Measurements from ENCODE around the gene FKBP14. TPM values are rescaled to one million over a fixed set of nuclear protein-coding genes. Genes with fewer than 3 reads are reported as not detected.

Gene FKBP14
- total RNA-seq, 4 donors from 2014 or later = 4.9 to 86.5 (median 11.5) TPM

GRCh38 chr7:29989257-29989995 lies 37.1 kb downstream of the FKBP14 start, which contains the start of gene SCRN1:
Gene SCRN1, minus strand, starts transcription at chr7:29989801. Its CDS starts 20,734 bp downstream, at chr7:29969067.
- intact Hi-C loops (cut with DNase I; ENCODE audit: low total_unique reads) = no loop called here
- no peaks in the 10 kb centered on the region for H3K4me1 ChIP-seq
- no peaks in the 10 kb centered on the region for H3K36me3 ChIP-seq
- TF ChIP-seq CTCF (IDR thresholded peaks at IDR 0.05) (peak in 2 of 4 experiments; percentile 16 to 39), POLR2A (IDR thresholded peaks at IDR 0.05) (peak in 1 of 2 donors; percentile 52)
- DNase-seq = peak; percentile 22 to 58
- peaks cover 0 to 3% of the 10 kb centered on the region in 2 donors for H3K9me3 ChIP-seq
- H3K27ac ChIP-seq = peak within 1 kb of the TSS; percentile 89 to 93
- peak within 1 kb of the TSS; percentile 79 to 88 for H3K4me3 ChIP-seq
- no peaks in the 10 kb centered on the region for H3K27me3 ChIP-seq

GRCh38 chr7:29988424-29989256 lies 37.9 kb downstream of the FKBP14 start:
- peak; percentile 47 to 49 for DNase-seq
- no peaks in the 10 kb centered on the region for H3K4me1 ChIP-seq

GRCh38 chr7:29987811-29988317 lies 38.6 kb downstream of the FKBP14 start:
- intact Hi-C loops (cut with DNase I; ENCODE audit: low total_unique reads) = no loop called here
- TF ChIP-seq CTCF (IDR thresholded peaks at IDR 0.05) (no peak), POLR2A (IDR thresholded peaks at IDR 0.05) (no peak)
- Histone ChIP-seq H3K9me3 (no peaks in the 10 kb centered on the region), H3K4me3 (peak overlapping the region in 1 of 2 donors; percentile 88), H3K4me1 (no peaks in the 10 kb centered on the region), H3K27me3 (no peaks in the 10 kb centered on the region), H3K27ac (peak overlapping the region; percentile 89 to 93), H3K36me3 (no peaks in the 10 kb centered on the region)
- peak in 1 of 2 donors; percentile 22 for DNase-seq

More at GRCh38 chr7:29988424-29989256, 37.9 kb downstream of the FKBP14 start:
- intact Hi-C loops (cut with DNase I; ENCODE audit: low total_unique reads) = no loop called here
- Histone ChIP-seq H3K9me3 (peaks cover 0 to 3% of the 10 kb centered on the region in 2 donors), H3K4me3 (peak overlapping the region; percentile 79 to 88), H3K27me3 (no peaks in the 10 kb centered on the region), H3K27ac (peak overlapping the region; percentile 89 to 93), H3K36me3 (no peaks in the 10 kb centered on the region)
- TF ChIP-seq CTCF (IDR thresholded peaks at IDR 0.05) (no peak), POLR2A (IDR thresholded peaks at IDR 0.05) (no peak)

GRCh38 chr7:29987083-29987482 lies 39.4 kb downstream of the FKBP14 start:
- intact Hi-C loops (cut with DNase I; ENCODE audit: low total_unique reads) = no loop called here
- Histone ChIP-seq H3K36me3 (no peaks in the 10 kb centered on the region), H3K4me1 (no peaks in the 10 kb centered on the region), H3K27ac (peak overlapping the region; percentile 89 to 93), H3K9me3 (no peaks in the 10 kb centered on the region), H3K4me3 (no peak overlapping the region), H3K27me3 (no peaks in the 10 kb centered on the region)
- no peak for TF ChIP-seq CTCF (IDR thresholded peaks at IDR 0.05)
- TF ChIP-seq POLR2A (IDR thresholded peaks at IDR 0.05) = no peak
- DNase-seq = no peak
